HG02884 (cell line): Measurements from ENCODE around the gene TMEM236.

Experiments
- ATAC-seq: cut with Tn5 transposase; IDR thresholded peaks from one replicate; pipeline ENCODE4 v1.9.1; 2021; ENCODE audit warnings: mild to moderate bottlenecking, moderate library complexity; ENCODE audit not compliant: unreplicated experiment

TMEM236 gene

GRCh38 chr10:17816199-17816598, 64.2 kb downstream of the TMEM236 start:
- ATAC-seq: no peak

- ATAC-seq: no peak
These were observed 65.3 kb downstream of the TMEM236 start for GRCh38 chr10:17817316-17817715.

- no peak for ATAC-seq
These were observed 65.8 kb downstream of the TMEM236 start for GRCh38 chr10:17817790-17818189.

GRCh38 chr10:17819836-17820235, 67.8 kb downstream of the TMEM236 start:
- ATAC-seq: no peak

- no peak for ATAC-seq
These were observed 68.9 kb downstream of the TMEM236 start for GRCh38 chr10:17820943-17821342.

- ATAC-seq: no peak
These were observed 69.9 kb downstream of the TMEM236 start for GRCh38 chr10:17821893-17822292.

GRCh38 chr10:17831341-17831740, 79.3 kb downstream of the TMEM236 start:
- no peak for ATAC-seq

GRCh38 chr10:17831896-17832295, 79.9 kb downstream of the TMEM236 start:
- no peak for ATAC-seq

GRCh38 chr10:17833656-17834055, 81.7 kb downstream of the TMEM236 start:
- no peak for ATAC-seq

GRCh38 chr10:17835688-17836087, 83.7 kb downstream of the TMEM236 start:
- ATAC-seq: no peak

GRCh38 chr10:17836942-17837341, 84.9 kb downstream of the TMEM236 start:
- ATAC-seq: no peak

- no peak for ATAC-seq
These were observed 86.2 kb downstream of the TMEM236 start for GRCh38 chr10:17838080-17838648.

- no peak for ATAC-seq
These were observed 89.0 kb downstream of the TMEM236 start for GRCh38 chr10:17841050-17841449.

GRCh38 chr10:17842641-17843040, 90.6 kb downstream of the TMEM236 start:
- ATAC-seq: no peak

GRCh38 chr10:17847585-17848296, 95.7 kb downstream of the TMEM236 start:
- ATAC-seq: no peak

- ATAC-seq: no peak
These were observed 96.6 kb downstream of the TMEM236 start for GRCh38 chr10:17848646-17849045.
